Gastroesophageal sphincter (tissue), 4 donors: ENCODE measurements around the gene PUS10. TPM values are rescaled to one million over a fixed set of nuclear protein-coding genes. Genes with fewer than 3 reads are reported as not detected.

ENCODE experiments used
- ATAC-seq: fragments of 150-250 bp; one replicate; pipeline ENCODE4 v1.9.1; 2016; ENCODE audit warnings: mild to moderate bottlenecking, moderate library complexity
- H3K27ac ChIP-seq, 4 donors: fragments of 200-600 bp; sonication (generic) in 3 of 4; 1 replicate in 3 of 4; 2 replicates in 1 of 4; pipeline ENCODE4 v1.5.1; 2016 to 2019
- H3K27me3 ChIP-seq: fragments of 200-600 bp; sonication (generic); one replicate; pipeline ENCODE4 v1.5.1; 2019
- H3K36me3 ChIP-seq, 2 donors: fragments of 200-600 bp; sonication (generic); one replicate each; pipeline ENCODE4 v1.5.1; 2019; ENCODE audit warnings: control low read depth in 1 of 2
- H3K4me1 ChIP-seq, 3 donors: fragments of 200-600 bp; sonication (generic); 1 replicate in 2 of 3; 2 replicates in 1 of 3; pipeline ENCODE4 v1.5.1; 2016 to 2019; ENCODE audit warnings: control low read depth in 2 of 3
- H3K4me3 ChIP-seq, 2 donors: fragments of 200-600 bp; sonication (generic); one replicate each; pipeline ENCODE4 v1.5.1; 2019; ENCODE audit warnings: mild to moderate bottlenecking in 1 of 2, moderate library complexity in 1 of 2
- H3K9me3 ChIP-seq, 3 donors: fragments of 200-600 bp; sonication (generic); one replicate each; pipeline ENCODE4 v1.5.1; 2017 to 2019; ENCODE audit warnings: control low read depth in 2 of 3
- CTCF ChIP-seq, 4 experiments: fragments of 200-600 bp in 2 of 4; fragments of 450-650 bp in 2 of 4; sonication (generic) in 1 of 4; IDR thresholded peaks; one replicate each; pipeline ENCODE4 v1.5.1; 2017 to 2019; ENCODE audit warnings: antibody characterized with exemption in 4 of 4, mild to moderate bottlenecking in 2 of 4, moderate library complexity in 2 of 4
- EP300 ChIP-seq: sonication (generic); formaldehyde crosslinking; IDR thresholded peaks from one replicate; pipeline ENCODE4 v1.6.1; 2017; ENCODE audit warnings: antibody characterized with exemption, mild to moderate bottlenecking
- POLR2A ChIP-seq, 2 donors: fragments of 450-650 bp; IDR thresholded peaks; one replicate each; pipeline ENCODE4 v1.6.1; 2017; ENCODE audit warnings: antibody characterized with exemption in 2 of 2, mild to moderate bottlenecking in 2 of 2, moderate library complexity in 1 of 2
- POLR2AphosphoS5 ChIP-seq: sonication (generic); formaldehyde crosslinking; IDR thresholded peaks from one replicate; pipeline ENCODE4 v1.6.1; 2017; ENCODE audit warnings: antibody characterized with exemption
- WGBS, 2 donors: methylation state at CpG; one replicate each; pipeline ENCODE4 v1.1.5; 2018; ENCODE audit warnings: low coverage in 1 of 2; 5-methylcytosine and 5-hydroxymethylcytosine counted together
- small RNA-seq, 4 donors: library from RNA; depleted of rRNA; stranded (forward); fragments of <200 nt; gene quantifications; one replicate each; pipeline ENCODE3, GENCODE V24; 2016
- total RNA-seq, 4 donors: library from RNA; depleted of rRNA; stranded (reverse); fragments of >200 nt; gene quantifications; one replicate each; pipeline ENCODE4 v1.1.0, GENCODE V29; 2016

PUS10 gene
- total RNA-seq, 4 donors from 2014 or later, result 2.1 to 6.7 (median 4.4) TPM

- H3K27me3 ChIP-seq, result no peaks in the 10 kb centered on the region
- no peak overlapping the region for H3K4me3 ChIP-seq
- peaks cover 0 to 84% of the 10 kb centered on the region in 2 donors for H3K36me3 ChIP-seq
- H3K4me1 ChIP-seq, result no peaks in the 10 kb centered on the region
- no peak for ATAC-seq
- H3K9me3 ChIP-seq, result no peaks in the 10 kb centered on the region
- TF ChIP-seq CTCF (IDR thresholded peaks at IDR 0.05) (no peak), POLR2A (IDR thresholded peaks at IDR 0.05) (no peak), EP300 (no peak), POLR2AphosphoS5 (no peak)
- H3K27ac ChIP-seq, result no peak overlapping the region
- 86 to 93% methylated on average over 1 of the region's 1 CpG for WGBS, 2 donors
These were observed 118.2 kb downstream of the PUS10 start for GRCh38 chr2:60899892-60900249.

- H3K4me3 ChIP-seq, result no peak overlapping the region
- WGBS, 2 donors, result 73 to 76% methylated on average over 6 of the region's 6 CpGs
- TF ChIP-seq POLR2A (IDR thresholded peaks at IDR 0.05), result no peak
- TF ChIP-seq CTCF (IDR thresholded peaks at IDR 0.05), result no peak
- TF ChIP-seq POLR2AphosphoS5, result no peak
- TF ChIP-seq EP300, result no peak
- peaks cover 0 to 84% of the 10 kb centered on the region in 2 donors for H3K36me3 ChIP-seq
- H3K27me3 ChIP-seq, result no peaks in the 10 kb centered on the region
- H3K4me1 ChIP-seq, result no peaks in the 10 kb centered on the region
- no peak overlapping the region for H3K27ac ChIP-seq
- no peaks in the 10 kb centered on the region for H3K9me3 ChIP-seq
- ATAC-seq, result no peak
These were observed 118.7 kb downstream of the PUS10 start for GRCh38 chr2:60899230-60899891.

- no peak overlapping the region for H3K4me3 ChIP-seq
- peaks cover 0 to 78% of the 10 kb centered on the region in 2 donors for H3K36me3 ChIP-seq
- no peak for ATAC-seq
- no peak for TF ChIP-seq POLR2AphosphoS5
- TF ChIP-seq POLR2A (IDR thresholded peaks at IDR 0.05), result no peak
- no peak for TF ChIP-seq EP300
- TF ChIP-seq CTCF (IDR thresholded peaks at IDR 0.05), result no peak
- no peak overlapping the region for H3K27ac ChIP-seq
- WGBS, 2 donors, result 89 to 92% methylated on average over 1 of the region's 1 CpG
- no peaks in the 10 kb centered on the region for H3K4me1 ChIP-seq
- H3K27me3 ChIP-seq, result no peaks in the 10 kb centered on the region
- no peaks in the 10 kb centered on the region for H3K9me3 ChIP-seq
These were observed 119.5 kb downstream of the PUS10 start for GRCh38 chr2:60898567-60898966.

Small RNAs within 50 kb of the gene (small RNA-seq; reads per million reads assigned to genes)
- gene RNA5SP95, result 0 reads per million in 4 donors
- gene RNU4-51P, result 0 reads per million in 4 donors

Other genes with a start within 250 kb of the PUS10 start
- gene REL, start 136.7 kb downstream of the PUS10 start, total RNA-seq, result 10 to 100 TPM in 1 of 4 donors, 1 to 10 TPM in 3; 8.3 to 13.3 (median 9.5) TPM
- gene PEX13, start 535 bp downstream of the PUS10 start, total RNA-seq, result 10 to 100 TPM; 26.3 to 48.5 (median 42.1) TPM
- gene SANBR, start 47.6 kb upstream of the PUS10 start, total RNA-seq, result 1 to 10 TPM; 2.2 to 7.5 (median 5.8) TPM
- gene C2orf74, start 143.9 kb upstream of the PUS10 start, total RNA-seq, result 10 to 100 TPM; 24.0 to 41.6 (median 30.9) TPM